ENCODE measurements around the gene NUP188. TPM values are rescaled to one million over a fixed set of nuclear protein-coding genes. Genes with fewer than 3 reads are reported as not detected.
"Not testable (repeated sequence)": the region's sequence is repeated elsewhere in the genome, so short reads cannot be mapped to it uniquely, and the experiment has no call there.

The NUP188 gene
- total RNA-seq, 2 donors from 2014 or later, result 110 to 115 TPM

DNA sequence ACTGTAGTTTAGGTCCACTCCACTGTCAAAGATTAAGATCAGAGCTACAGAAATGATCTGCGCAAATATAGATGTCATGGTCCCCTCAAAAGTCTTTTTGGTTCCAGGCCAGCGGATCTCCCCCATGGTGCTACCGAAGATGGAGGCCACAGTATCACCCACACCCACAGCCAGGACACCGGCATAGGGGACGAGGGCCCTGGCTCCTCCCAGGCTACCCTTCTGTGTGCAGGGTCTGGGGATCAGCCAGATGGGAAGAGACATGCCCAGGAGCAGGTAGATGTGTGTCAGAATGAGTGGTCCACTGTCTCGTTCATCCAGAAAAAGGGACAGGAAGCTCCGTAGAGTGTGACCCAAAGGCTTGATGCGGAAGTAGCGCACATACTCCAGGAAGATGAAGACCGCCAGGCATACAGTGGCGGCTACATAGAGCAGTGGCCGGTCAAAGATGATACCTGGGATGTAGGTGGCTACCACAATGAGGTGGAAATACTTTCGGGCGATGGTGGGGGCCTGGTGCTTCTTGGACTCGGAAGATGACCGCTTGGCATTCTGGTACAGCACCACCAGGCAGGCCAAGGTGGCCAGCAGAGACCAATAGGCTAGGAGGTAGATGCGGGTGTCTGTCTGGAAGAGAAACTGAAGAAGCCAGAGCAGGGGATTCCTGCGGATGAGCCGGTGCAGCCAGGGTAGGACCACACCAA is 1.5 kb upstream of the NUP188 start:
- ATAC-seq (replicated peaks), result no peak
- Mint-ChIP-seq H3K9me3 (no peaks in the 10 kb centered on the region), H3K27me3 (no peaks in the 10 kb centered on the region), H3K4me1 (peaks cover 17% of the 10 kb centered on the region), H3K36me3 (ENCODE audit: low read depth) (peaks cover 39% of the 10 kb centered on the region), H3K27ac (peak overlapping the region; percentile 99), H3K4me3 (peak overlapping the region; percentile 99)

DNA sequence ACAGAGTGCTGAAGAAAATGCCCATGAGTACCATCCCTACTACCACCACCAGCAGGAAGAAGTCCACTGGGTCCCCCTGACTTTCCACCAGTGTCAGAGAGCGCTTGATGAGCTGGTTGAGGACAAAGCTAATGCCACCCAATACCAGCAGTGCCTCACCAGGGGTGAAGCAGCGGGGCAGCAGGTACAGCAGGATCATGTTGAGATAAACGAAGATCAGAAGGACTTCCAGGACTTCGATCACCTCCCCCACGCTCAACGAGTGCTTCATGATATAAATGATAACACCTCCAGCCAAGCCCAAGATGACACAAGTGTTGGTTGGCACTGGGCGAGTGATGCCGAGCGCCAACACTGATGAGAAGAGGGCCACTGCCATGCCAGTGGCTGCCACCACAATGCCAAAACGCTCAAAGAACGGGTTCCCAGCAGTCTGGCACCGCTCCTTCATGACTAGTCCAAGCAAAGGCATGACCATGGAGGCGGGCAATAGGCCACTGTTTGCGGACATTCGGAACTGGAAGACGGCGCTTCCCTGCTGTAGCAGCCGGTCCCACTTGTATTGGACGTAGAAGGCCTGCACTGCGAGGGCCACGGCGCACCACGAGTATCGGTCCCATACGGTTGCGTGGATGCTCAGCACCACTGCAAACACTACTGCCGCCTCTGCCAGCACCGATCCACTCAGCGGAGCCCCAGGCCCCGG is 775 bp upstream of the NUP188 start:
- Mint-ChIP-seq H3K4me3 (peak overlapping the region; percentile 99), H3K9me3 (no peaks in the 10 kb centered on the region), H3K27ac (peak overlapping the region; percentile 99), H3K36me3 (ENCODE audit: low read depth) (peaks cover 47% of the 10 kb centered on the region), H3K4me1 (peaks cover 17% of the 10 kb centered on the region), H3K27me3 (no peaks in the 10 kb centered on the region)
- ATAC-seq (replicated peaks), result peak; percentile 22

DNA sequence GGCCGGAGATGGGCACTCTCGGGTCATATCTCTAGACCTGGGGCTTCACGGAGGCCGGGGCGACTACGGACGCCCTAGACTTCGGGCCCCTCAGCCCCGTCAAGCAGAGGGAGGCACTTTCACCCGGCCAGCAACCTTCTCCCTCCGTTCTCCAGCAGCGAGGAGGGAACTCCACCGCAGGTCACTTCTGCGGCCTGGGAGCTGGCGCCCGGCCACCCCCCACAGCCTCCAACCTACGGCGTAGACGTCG is 297 bp upstream of the NUP188 start:
- no peaks in the 10 kb centered on the region for H3K27me3 Mint-ChIP-seq
- peaks cover 17% of the 10 kb centered on the region for H3K4me1 Mint-ChIP-seq
- H3K36me3 Mint-ChIP-seq (ENCODE audit: low read depth), result peaks cover 52% of the 10 kb centered on the region
- peak overlapping the region; percentile 99 for H3K4me3 Mint-ChIP-seq
- ATAC-seq (replicated peaks), result no peak
- H3K27ac Mint-ChIP-seq, result peak overlapping the region; percentile 99
- H3K9me3 Mint-ChIP-seq, result no peaks in the 10 kb centered on the region

DNA sequence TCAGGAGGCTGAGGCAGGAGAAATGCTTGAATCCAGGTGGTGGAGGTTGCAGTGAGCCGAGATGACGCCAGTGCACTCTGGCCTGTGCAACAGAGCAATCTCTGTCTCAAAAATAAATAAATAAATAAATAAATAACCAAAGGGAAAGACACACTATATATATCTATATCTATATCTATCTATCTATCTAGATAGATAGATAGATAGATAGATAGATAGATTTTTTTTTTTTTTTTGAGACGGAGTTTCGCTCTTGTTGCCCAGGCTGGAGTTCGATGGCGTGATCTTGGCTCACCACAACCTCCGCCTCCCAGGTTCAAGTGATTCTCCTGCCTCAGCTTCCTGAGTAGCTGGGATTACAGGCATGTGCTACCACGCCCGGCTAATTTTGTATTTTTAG is 13.9 kb downstream of the NUP188 start:
- peaks cover 94% of the 10 kb centered on the region for H3K36me3 Mint-ChIP-seq (ENCODE audit: low read depth)
- not testable (repeated sequence) for ATAC-seq (replicated peaks); H3K9me3 Mint-ChIP-seq; H3K4me1 Mint-ChIP-seq; H3K27me3 Mint-ChIP-seq; H3K27ac Mint-ChIP-seq; H3K4me3 Mint-ChIP-seq

DNA sequence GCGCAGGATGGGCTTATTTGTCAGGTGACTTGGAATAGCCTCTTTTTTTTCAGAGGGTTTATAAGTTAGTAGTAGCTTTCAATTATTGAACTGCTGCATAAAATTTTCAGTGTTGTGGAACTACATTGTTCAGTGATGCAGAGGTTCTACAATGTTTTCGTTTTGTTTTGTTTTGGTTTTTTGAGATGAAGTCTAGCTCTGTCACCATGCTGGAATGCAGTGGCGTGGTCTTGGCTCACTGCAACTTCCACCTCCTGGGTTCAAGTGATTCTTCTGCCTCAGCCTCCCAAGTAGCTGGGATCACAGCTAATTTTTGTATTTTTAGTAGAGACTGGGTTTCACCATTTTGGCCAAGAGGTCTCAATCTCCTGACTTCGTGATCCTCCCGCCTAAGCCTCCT is 22.0 kb downstream of the NUP188 start:
- H3K9me3 Mint-ChIP-seq, result no peaks in the 10 kb centered on the region
- peaks cover 94% of the 10 kb centered on the region for H3K36me3 Mint-ChIP-seq (ENCODE audit: low read depth)
- no peak for ATAC-seq (replicated peaks)
- H3K27me3 Mint-ChIP-seq, result no peaks in the 10 kb centered on the region
- H3K4me3 Mint-ChIP-seq, result no peak overlapping the region
- no peaks in the 10 kb centered on the region for H3K4me1 Mint-ChIP-seq
- no peak overlapping the region for H3K27ac Mint-ChIP-seq

DNA sequence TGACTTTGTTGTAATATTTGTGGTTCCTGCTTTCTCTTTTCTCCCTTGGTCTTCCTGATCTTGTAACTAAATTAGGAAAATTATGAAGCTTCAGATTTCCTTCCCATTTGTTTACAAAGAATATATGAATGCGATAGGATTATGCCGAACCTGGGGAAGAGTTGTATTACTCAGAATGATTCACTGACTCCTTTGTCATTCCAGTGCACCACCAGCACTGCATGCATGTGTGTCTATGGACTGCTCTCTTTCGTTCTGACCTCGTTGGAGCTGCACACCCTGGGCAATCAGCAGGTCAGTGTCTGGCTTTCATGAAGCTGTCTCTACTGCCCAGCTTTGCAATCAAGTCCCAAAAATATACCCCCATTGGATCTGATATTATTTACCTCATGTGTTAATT is 25.5 kb downstream of the NUP188 start:
- no peaks in the 10 kb centered on the region for H3K9me3 Mint-ChIP-seq
- no peaks in the 10 kb centered on the region for H3K27me3 Mint-ChIP-seq
- no peak overlapping the region for H3K4me3 Mint-ChIP-seq
- H3K36me3 Mint-ChIP-seq (ENCODE audit: low read depth), result peaks cover 100% of the 10 kb centered on the region
- ATAC-seq (replicated peaks), result no peak
- no peak overlapping the region for H3K27ac Mint-ChIP-seq
- no peaks in the 10 kb centered on the region for H3K4me1 Mint-ChIP-seq

DNA sequence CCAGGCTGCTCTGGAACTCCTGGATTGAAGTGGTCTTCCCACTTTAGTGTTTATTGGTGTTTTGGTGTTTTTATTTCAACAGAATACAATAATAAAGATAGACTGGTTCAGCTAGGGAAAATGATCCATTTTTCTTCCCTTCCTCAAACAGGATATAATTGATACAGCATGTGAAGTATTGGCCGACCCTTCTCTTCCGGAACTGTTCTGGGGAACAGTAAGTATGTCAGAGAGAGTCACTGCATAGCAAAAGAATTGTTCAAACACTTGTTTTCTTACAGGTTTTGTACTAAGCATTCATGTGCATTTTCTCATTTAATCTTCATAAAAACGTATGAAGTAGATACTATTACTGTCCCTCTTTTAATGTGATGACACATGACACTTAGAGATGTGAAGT is 31.6 kb downstream of the NUP188 start:
- Mint-ChIP-seq H3K36me3 (ENCODE audit: low read depth) (peaks cover 97% of the 10 kb centered on the region), H3K4me3 (no peak overlapping the region), H3K27me3 (no peaks in the 10 kb centered on the region), H3K4me1 (no peaks in the 10 kb centered on the region), H3K9me3 (no peaks in the 10 kb centered on the region), H3K27ac (no peak overlapping the region)
- no peak for ATAC-seq (replicated peaks)

DNA sequence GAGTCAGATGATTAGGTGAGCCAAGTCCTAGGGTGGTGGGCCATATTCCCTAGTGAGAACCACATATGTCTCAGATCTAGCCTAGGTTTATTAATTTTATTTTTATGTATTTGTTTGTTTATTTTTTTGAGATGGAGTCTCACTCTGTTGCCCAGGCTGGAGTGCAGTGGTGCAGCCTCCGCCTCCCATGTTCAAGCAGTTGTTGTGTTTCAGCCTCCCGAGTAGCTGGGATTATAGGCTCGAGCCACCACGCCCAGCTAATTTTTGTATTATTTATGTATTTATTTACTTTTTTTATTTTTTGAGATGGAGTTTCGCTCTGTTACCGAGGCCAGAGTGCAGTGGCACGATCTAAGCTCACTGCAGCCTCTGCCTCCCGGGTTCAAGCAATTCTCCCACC is 36.0 kb downstream of the NUP188 start:
- no peak overlapping the region for H3K27ac Mint-ChIP-seq
- H3K36me3 Mint-ChIP-seq (ENCODE audit: low read depth), result peaks cover 98% of the 10 kb centered on the region
- no peak overlapping the region for H3K4me3 Mint-ChIP-seq
- H3K27me3 Mint-ChIP-seq, result no peaks in the 10 kb centered on the region
- no peaks in the 10 kb centered on the region for H3K4me1 Mint-ChIP-seq
- no peaks in the 10 kb centered on the region for H3K9me3 Mint-ChIP-seq
- no peak for ATAC-seq (replicated peaks)

DNA sequence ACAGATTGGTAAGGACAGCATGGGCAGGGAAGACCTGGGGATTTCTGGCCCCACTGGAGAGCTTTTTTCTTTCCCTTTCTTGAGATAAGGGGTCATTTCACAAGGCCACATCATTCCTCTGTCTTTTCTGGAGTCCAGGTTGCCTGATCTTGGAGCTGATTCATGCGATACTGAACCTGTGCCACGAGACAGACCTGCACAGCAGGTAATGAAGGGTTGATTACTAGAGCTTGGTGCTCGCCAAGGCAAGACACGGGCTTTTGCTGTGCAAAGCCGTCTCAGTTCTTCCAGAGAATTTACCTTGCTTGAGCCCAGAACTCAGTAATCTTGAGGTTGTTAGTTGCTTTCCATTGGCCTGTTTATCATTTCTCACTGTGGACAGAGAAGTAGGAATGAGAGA is 39.2 kb downstream of the NUP188 start:
- no peak overlapping the region for H3K4me3 Mint-ChIP-seq
- peak overlapping the region; percentile 11 for H3K27ac Mint-ChIP-seq
- no peaks in the 10 kb centered on the region for H3K27me3 Mint-ChIP-seq
- no peaks in the 10 kb centered on the region for H3K4me1 Mint-ChIP-seq
- peaks cover 93% of the 10 kb centered on the region for H3K36me3 Mint-ChIP-seq (ENCODE audit: low read depth)
- ATAC-seq (replicated peaks), result no peak
- no peaks in the 10 kb centered on the region for H3K9me3 Mint-ChIP-seq

DNA sequence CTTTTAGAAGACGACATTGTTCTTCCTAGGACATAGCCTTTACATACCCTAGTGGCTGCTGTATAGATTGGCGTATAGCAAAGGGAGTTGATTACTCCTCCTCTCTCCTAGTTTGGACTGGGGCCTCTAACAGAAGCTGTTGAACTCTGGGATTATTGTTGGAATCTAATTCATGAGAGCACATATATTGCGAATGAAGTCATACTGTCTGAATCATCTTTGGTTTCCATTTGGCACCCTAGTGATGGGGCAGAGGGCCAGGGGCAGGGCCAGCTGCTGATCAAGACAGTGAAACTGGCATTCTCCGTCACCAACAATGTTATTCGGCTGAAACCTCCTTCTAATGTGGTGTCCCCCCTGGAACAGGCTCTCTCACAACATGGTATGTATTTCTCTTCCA is 40.3 kb downstream of the NUP188 start:
- H3K36me3 Mint-ChIP-seq (ENCODE audit: low read depth), result peaks cover 91% of the 10 kb centered on the region

DNA sequence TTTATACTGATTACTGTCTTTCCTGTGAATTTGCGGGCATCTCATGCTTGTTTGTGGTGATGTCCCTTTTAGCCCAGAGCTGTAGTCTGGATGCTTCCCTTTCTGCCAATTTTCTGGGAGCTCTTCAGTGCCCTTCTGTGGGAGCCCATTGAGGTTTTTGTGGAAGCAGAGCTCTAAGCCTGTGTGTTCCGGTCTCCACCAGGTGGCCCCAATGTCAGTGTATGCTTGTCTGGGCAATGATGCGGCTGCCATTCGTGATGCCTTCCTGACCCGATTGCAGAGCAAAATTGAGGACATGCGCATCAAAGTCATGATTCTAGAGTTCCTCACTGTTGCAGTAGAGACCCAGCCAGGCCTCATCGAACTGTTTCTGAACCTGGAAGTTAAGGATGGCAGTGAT is 45.5 kb downstream of the NUP188 start:
- no peak overlapping the region for H3K4me3 Mint-ChIP-seq
- H3K36me3 Mint-ChIP-seq (ENCODE audit: low read depth), result peaks cover 94% of the 10 kb centered on the region
- H3K9me3 Mint-ChIP-seq, result no peaks in the 10 kb centered on the region
- H3K4me1 Mint-ChIP-seq, result no peaks in the 10 kb centered on the region
- H3K27me3 Mint-ChIP-seq, result no peaks in the 10 kb centered on the region
- H3K27ac Mint-ChIP-seq, result no peak overlapping the region
- no peak for ATAC-seq (replicated peaks)

More for the DNA sequence above, 40.3 kb downstream of the NUP188 start:
- Mint-ChIP-seq H3K4me1 (no peaks in the 10 kb centered on the region), H3K27me3 (no peaks in the 10 kb centered on the region), H3K27ac (peak overlapping the region; percentile 48), H3K4me3 (no peak overlapping the region), H3K9me3 (no peaks in the 10 kb centered on the region)
- no peak for ATAC-seq (replicated peaks)

DNA sequence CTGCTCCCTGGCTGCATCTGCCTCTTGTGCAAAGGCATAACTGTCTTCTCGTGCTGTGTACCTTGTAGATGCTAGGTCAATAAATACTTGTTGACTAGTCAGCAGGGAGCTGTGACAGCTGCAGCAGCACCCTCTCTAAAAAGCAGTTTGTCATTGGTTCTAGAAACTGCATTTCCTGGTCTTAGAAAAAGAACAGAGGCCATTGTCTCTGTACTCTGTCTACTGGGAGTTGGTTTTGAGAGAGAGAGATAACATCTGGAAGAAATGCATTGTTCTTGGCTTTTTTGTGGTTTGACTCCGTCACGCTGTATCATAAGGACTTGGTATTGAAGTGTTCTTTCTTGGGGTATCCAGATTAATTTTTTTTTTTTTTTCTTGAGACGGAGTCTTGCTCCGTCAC is 48.3 kb downstream of the NUP188 start:
- Mint-ChIP-seq H3K4me1 (no peaks in the 10 kb centered on the region), H3K27ac (no peak overlapping the region), H3K4me3 (no peak overlapping the region), H3K27me3 (no peaks in the 10 kb centered on the region), H3K9me3 (no peaks in the 10 kb centered on the region), H3K36me3 (ENCODE audit: low read depth) (peaks cover 96% of the 10 kb centered on the region)
- ATAC-seq (replicated peaks), result no peak

DNA sequence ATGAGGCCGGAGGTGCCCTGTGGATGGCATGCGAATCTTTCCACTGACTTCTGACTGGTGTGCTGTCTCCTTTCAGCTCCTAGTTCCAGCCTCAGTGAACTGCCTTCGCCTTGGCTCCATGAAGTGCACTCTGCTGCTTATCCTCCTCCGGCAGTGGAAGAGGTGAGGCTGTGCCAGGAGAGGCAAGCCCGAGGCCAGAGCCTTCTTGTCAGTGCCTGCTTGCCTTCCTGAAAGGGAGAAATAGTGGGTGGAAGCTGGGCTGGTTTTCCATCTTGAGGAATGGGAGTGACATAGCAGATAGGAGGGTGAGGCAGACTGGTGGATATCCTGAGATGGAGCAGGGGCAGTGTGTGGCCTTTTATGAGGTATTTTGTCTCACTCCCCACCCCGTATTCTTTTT is 51.0 kb downstream of the NUP188 start:
- Mint-ChIP-seq H3K4me3 (no peak overlapping the region), H3K36me3 (ENCODE audit: low read depth) (peaks cover 100% of the 10 kb centered on the region), H3K9me3 (no peaks in the 10 kb centered on the region), H3K4me1 (no peaks in the 10 kb centered on the region), H3K27ac (no peak overlapping the region), H3K27me3 (no peaks in the 10 kb centered on the region)
- ATAC-seq (replicated peaks), result no peak

DNA sequence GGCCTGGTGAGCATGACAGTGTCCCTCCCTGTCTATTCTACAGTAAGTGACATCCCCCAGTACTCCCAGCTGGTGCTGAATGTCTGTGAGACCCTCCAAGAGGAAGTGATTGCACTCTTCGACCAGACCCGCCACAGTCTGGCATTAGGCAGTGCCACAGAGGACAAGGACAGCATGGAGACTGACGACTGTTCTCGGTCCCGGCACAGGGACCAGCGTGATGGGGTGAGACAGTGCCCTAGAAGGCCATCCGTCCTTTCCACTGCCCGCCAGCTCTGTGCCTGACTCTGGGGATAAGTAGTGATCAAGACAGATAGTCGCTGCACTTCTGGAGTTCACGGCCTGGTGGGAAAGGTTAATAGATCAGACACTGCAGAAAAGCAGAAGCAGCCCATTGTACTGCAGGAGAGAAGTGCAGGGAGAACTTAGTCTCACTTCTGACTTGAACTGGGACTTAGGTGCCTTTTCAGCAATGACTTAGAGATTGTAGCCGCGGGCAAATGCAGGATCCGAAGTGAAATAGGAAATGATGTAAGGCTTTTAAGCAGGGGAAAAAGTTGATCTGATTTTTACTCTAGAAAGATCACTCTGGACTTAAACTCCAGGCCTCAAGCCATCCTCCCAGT is 52.2 kb downstream of the NUP188 start:
- ATAC-seq (replicated peaks), result no peak
- Mint-ChIP-seq H3K9me3 (no peaks in the 10 kb centered on the region), H3K27me3 (no peaks in the 10 kb centered on the region), H3K4me1 (no peaks in the 10 kb centered on the region), H3K4me3 (no peak overlapping the region), H3K27ac (no peak overlapping the region), H3K36me3 (ENCODE audit: low read depth) (peaks cover 100% of the 10 kb centered on the region)
